Measurements from ENCODE around the gene ZNF576. TPM values are rescaled to one million over a fixed set of nuclear protein-coding genes. Genes with fewer than 3 reads are reported as not detected.

ZNF576 gene
- total RNA-seq, 4 donors from 2014 or later, result 4.2 to 16.8 (median 10.0) TPM

DNA sequence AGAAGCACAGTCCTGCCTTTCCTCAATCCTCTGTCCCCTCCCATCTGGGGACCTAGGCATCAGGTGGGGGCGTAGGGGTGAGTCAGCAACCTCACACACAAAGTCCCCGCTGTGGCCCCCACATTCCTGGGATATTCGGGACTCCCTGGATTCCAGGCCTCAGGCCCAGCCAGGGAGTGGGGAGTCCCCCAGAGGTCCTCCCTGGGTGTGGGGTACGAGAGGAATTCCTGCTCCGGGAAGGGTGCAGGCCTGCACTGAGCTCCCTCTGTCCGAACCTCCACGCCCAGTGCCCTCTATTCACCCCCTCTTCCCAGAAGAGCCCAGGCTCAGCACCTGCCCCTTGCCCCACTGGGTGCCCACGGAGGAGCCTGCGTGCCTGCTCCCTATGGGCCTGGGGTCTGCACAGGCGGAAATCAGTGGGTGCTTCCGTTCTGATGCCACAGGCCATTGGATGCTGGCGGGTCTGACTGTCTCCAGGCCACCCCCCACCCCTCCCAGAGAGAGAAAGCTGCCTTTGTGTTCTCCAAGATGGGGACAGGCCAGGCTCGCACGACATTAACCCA is 39.8 kb downstream of the ZNF576 start:
- TF ChIP-seq POLR2A (IDR thresholded peaks at IDR 0.05), result no peak
- TF ChIP-seq, protein P1, sequence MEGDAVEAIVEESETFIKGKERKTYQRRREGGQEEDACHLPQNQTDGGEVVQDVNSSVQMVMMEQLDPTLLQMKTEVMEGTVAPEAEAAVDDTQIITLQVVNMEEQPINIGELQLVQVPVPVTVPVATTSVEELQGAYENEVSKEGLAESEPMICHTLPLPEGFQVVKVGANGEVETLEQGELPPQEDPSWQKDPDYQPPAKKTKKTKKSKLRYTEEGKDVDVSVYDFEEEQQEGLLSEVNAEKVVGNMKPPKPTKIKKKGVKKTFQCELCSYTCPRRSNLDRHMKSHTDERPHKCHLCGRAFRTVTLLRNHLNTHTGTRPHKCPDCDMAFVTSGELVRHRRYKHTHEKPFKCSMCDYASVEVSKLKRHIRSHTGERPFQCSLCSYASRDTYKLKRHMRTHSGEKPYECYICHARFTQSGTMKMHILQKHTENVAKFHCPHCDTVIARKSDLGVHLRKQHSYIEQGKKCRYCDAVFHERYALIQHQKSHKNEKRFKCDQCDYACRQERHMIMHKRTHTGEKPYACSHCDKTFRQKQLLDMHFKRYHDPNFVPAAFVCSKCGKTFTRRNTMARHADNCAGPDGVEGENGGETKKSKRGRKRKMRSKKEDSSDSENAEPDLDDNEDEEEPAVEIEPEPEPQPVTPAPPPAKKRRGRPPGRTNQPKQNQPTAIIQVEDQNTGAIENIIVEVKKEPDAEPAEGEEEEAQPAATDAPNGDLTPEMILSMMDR (IDR thresholded peaks at IDR 0.05), result no peak
- WGBS, 2 donors, result 57 to 60% methylated on average over 1 to 6 of the region's 14 CpGs

DNA sequence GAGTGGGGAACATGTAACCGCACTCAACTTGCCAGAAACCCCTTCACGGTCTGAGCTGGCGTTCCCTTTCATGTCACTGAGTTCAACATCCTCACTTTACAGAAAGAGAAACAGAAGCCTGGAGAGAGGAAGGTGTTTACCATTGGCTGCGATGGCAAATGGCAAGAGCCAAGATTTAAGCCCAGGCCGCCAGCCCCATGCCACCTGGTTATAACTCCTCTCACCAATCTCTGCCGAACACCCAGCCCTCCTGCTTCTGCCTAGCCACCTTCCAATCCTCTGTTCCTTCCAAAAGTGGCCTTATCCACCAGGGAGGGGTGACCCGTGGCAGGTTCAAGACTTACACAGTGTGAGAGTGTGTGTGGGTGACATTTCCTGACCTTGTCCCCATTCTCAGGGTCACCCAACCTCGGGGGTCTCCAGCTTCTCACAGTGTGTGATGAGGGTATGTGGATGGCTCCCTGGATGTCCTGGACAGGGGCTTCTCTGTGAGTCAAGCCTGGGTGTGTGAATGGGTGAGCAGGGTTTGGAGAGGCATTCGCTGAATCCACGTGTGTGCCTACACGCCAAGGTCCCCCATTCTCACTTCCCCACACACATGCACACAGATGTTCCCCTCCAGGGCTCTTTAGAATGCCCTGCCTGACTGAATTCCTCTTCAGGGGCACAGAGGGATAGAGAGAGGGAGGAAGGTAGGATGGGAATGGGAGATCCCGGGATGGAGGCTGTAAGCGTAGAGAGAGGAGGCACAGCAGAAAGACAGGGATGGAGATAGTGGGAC is 42.0 kb downstream of the ZNF576 start:
- Histone ChIP-seq H3K4me1 (peaks cover 13 to 58% (median 20%) of the 10 kb centered on the region in 3 donors), H3K27ac (no peak overlapping the region), H3K9me3 (no peaks in the 10 kb centered on the region), H3K4me3 (peak overlapping the region in 3 of 4 donors; percentile 63 to 80 (median 75)), H3K27me3 (peaks cover 0 to 20% (median 0%) of the 10 kb centered on the region in 4 donors), H3K36me3 (no peaks in the 10 kb centered on the region)
- no peak for DNase-seq
- intact Hi-C loops (cut with DNase I), result no loop called here
- no peak for TF ChIP-seq POLR2A (IDR thresholded peaks at IDR 0.05)
- TF ChIP-seq, protein P1 (IDR thresholded peaks at IDR 0.05), result no peak
- 72 to 75% methylated on average over 12 to 13 of the region's 13 CpGs for WGBS, 2 donors

More for the DNA sequence above, 39.8 kb downstream of the ZNF576 start:
- intact Hi-C loops (cut with DNase I), result no loop called here
- H3K27me3 ChIP-seq, result peaks cover 0 to 20% (median 0%) of the 10 kb centered on the region in 4 donors
- no peaks in the 10 kb centered on the region for H3K36me3 ChIP-seq
- no peaks in the 10 kb centered on the region for H3K9me3 ChIP-seq
- no peak for DNase-seq
- peak overlapping the region in 1 of 4 donors; percentile 9 for H3K27ac ChIP-seq
- no peak overlapping the region for H3K4me3 ChIP-seq
- H3K4me1 ChIP-seq, result peaks cover 13 to 58% (median 20%) of the 10 kb centered on the region in 3 donors

DNA sequence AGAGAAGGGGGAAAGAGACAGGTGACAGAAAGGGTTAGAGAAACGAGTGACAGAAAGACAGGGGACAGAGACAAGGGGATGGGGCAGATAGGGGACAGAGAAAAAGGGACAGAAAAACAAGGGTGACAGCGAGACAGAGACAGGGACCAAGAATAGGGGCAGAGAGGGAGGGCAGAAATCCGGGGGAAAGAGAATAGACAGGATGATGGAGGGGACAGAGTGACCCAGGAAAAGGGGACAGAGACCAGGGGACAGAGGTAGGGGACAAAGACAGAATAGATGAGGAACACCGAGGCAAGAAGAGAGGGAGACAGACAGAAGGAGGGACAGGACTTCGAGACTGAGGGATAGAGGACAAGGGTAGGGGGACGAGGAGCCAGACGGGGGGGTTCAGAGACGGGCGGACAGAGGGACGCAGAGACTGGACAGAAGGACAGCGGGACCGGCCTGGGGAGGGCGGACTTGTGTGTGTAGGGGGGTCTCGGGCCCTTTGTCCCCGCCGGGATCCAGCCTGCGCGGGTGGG is 42.7 kb downstream of the ZNF576 start:
- Histone ChIP-seq H3K36me3 (no peaks in the 10 kb centered on the region), H3K27ac (peak overlapping the region in 3 of 4 donors; percentile 49 to 80 (median 75)), H3K9me3 (no peaks in the 10 kb centered on the region), H3K4me3 (peak overlapping the region; percentile 49 to 80 (median 69)), H3K27me3 (peaks cover 0 to 20% (median 0%) of the 10 kb centered on the region in 4 donors), H3K4me1 (peaks cover 13 to 54% (median 19%) of the 10 kb centered on the region in 3 donors)
- intact Hi-C loops (cut with DNase I), result no loop called here
- DNase-seq, result no peak
- TF ChIP-seq POLR2A (IDR thresholded peaks at IDR 0.05), result no peak
- TF ChIP-seq, protein P1 (IDR thresholded peaks at IDR 0.05), result no peak
- WGBS, 2 donors, result 9 to 21% methylated on average over 16 to 17 of the region's 18 CpGs

DNA sequence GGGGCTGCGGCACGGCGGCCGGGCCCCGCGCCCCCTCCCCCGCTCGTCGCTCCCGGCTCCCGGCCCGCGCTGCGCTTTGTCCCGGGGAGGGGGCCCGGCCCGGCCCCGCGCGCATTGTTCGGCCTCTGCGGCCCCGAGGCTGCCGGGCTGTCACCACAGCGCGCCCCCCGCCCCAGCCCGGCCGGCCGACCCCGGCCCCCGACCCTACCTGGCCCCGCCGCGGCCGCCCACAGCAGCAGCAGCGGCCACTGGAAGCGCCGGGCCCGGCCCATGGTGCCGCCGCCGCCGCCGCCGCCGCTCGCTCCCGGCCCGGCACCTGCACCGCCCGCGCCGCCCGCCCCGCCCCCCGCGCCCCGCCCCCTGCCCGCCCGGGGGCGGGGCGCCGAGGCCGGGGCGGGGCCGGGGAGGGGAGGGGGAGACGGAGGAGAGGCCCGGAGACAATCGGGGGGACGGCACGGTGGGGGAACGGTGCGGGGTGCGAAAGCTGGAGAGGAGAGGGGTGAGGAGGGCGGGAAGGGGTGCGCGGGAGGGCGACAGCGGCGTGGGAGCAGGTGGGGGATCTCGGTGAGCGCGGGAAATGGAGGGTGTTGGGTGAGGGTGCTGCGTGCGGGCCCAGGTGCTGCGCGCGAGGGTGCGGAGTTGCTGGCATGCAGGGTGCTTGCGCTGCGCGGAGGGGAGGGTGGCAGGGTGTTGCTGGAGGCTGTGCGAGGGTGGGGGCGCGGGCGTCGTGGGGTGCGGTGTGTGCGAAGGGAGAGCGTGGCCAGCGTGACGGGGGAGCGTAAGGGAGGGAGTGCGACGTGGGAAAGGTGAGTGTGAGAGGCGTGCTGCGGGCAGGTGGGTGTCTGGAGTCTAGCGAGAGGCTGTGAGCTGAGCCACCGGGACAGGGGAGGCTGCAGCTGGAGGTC is 43.4 kb downstream of the ZNF576 start, which contains the start of gene CADM4:
CADM4 (minus strand) TSS at position 332 of the 905 bp plus-strand sequence; CDS start at position 272, 60 bp downstream.
- intact Hi-C loops (cut with DNase I), result no loop called here
- H3K4me1 ChIP-seq, result peaks cover 12 to 47% (median 12%) of the 10 kb centered on the region in 3 donors
- peaks cover 0 to 20% (median 0%) of the 10 kb centered on the region in 4 donors for H3K27me3 ChIP-seq
- 1 to 5% methylated on average over 30 to 31 of the region's 110 CpGs for WGBS, 2 donors
- H3K9me3 ChIP-seq, result no peaks in the 10 kb centered on the region
- peak within 1 kb of the TSS; percentile 49 to 80 (median 69) for H3K4me3 ChIP-seq
- H3K27ac ChIP-seq, result peak within 1 kb of the TSS; percentile 63 to 93 (median 78)
- no peaks in the 10 kb centered on the region for H3K36me3 ChIP-seq
- no peak for DNase-seq
- no peak for TF ChIP-seq POLR2A (IDR thresholded peaks at IDR 0.05)
- TF ChIP-seq, protein P1 (IDR thresholded peaks at IDR 0.05), result no peak

Measured in esophagus squamous epithelium (tissue), 5 donors.